HG03196 (cell line): ENCODE measurements around the gene RNF214.
"Not testable (repeated sequence)": the region's sequence is repeated elsewhere in the genome, so short reads cannot be mapped to it uniquely, and the experiment has no call there.

Source experiments
- ATAC-seq: cut with Tn5 transposase; IDR thresholded peaks from one replicate; pipeline ENCODE4 v1.9.1; 2021; ENCODE audit not compliant: unreplicated experiment

RNF214 gene

GRCh38 chr11:117313091-117313490 is 80.6 kb downstream of the RNF214 start:
- no peak for ATAC-seq

GRCh38 chr11:117313828-117314768 is 81.6 kb downstream of the RNF214 start:
- no peak for ATAC-seq

- ATAC-seq: no peak
Measured at GRCh38 chr11:117314840-117315239, 82.4 kb downstream of the RNF214 start.

- no peak for ATAC-seq
Measured at GRCh38 chr11:117315285-117316196, 83.1 kb downstream of the RNF214 start.

- no peak for ATAC-seq
Measured at GRCh38 chr11:117316197-117316961, 83.9 kb downstream of the RNF214 start, which contains the start of gene BACE1. Gene BACE1, minus strand, starts transcription at chr11:117316256. Its CDS starts 461 bp downstream, at chr11:117315795.

GRCh38 chr11:117318738-117319137 is 86.3 kb downstream of the RNF214 start:
- no peak for ATAC-seq

- no peak for ATAC-seq
Measured at GRCh38 chr11:117319214-117319840, 86.9 kb downstream of the RNF214 start.

- ATAC-seq: not testable (repeated sequence)
Measured at GRCh38 chr11:117327255-117327566, 94.7 kb downstream of the RNF214 start.

- peak; percentile 96 for ATAC-seq
Measured at GRCh38 chr11:117327567-117328374, 95.3 kb downstream of the RNF214 start, which contains the start of gene CEP164. Gene CEP164, plus strand, starts transcription at chr11:117327854. Its CDS starts 10,733 bp downstream, at chr11:117338587.

GRCh38 chr11:117328375-117329010 is 96.0 kb downstream of the RNF214 start:
- no peak for ATAC-seq

- ATAC-seq: no peak
Measured at GRCh38 chr11:117332843-117333242, 100.4 kb downstream of the RNF214 start.

GRCh38 chr11:117333917-117334316 is 101.4 kb downstream of the RNF214 start:
- ATAC-seq: no peak

GRCh38 chr11:117334896-117335295 is 102.4 kb downstream of the RNF214 start:
- ATAC-seq: no peak

- no peak for ATAC-seq
Measured at GRCh38 chr11:117335399-117335798, 102.9 kb downstream of the RNF214 start.
